ENCODE results near the gene SRD5A1. TPM values are rescaled to one million over a fixed set of nuclear protein-coding genes. Genes with fewer than 3 reads are reported as not detected.

SRD5A1 gene
- polyA plus RNA-seq, 1 experiment: 20.9 TPM

- Histone ChIP-seq H3K36me3 (ENCODE audit: control insufficient read depth, insufficient read depth, low read length) (no peaks in the 10 kb centered on the region; the same call in none of the 2 replicates), H3K4me3 (ENCODE audit: low read depth, low read length) (peak overlapping the region; percentile 60), H3K27me3 (ENCODE audit: control insufficient read depth, insufficient read depth, low read length) (no peaks in the 10 kb centered on the region)
- DNase-seq (ENCODE audit: low read depth): no peak
- ChIA-PET CTCF (interaction anchor here (0.9 kb wide), 1 partner anchor 16 kb away, joined by 3 read pairs; no protein-coding TSS in a partner anchor), POLR2A (no interaction called here)
- no peak for TF ChIP-seq CTCF (IDR thresholded peaks at IDR 0.05; ENCODE audit: insufficient read depth, low read depth, low read length)
These were observed 82.8 kb downstream of the SRD5A1 start for GRCh38 chr5:6715758-6716628.

GRCh38 chr5:6716629-6717149, 83.4 kb downstream of the SRD5A1 start:
- H3K36me3 ChIP-seq (ENCODE audit: control insufficient read depth, insufficient read depth, low read length): no peaks in the 10 kb centered on the region; the same call in none of the 2 replicates
- no peak for TF ChIP-seq CTCF (IDR thresholded peaks at IDR 0.05; ENCODE audit: insufficient read depth, low read depth, low read length)
- no peak overlapping the region for H3K4me3 ChIP-seq (ENCODE audit: low read depth, low read length)
- ChIA-PET CTCF (interaction anchor here (0.9 kb wide), 2 partner anchors 12 to 15 kb away, joined by 3 read pairs; no protein-coding TSS in a partner anchor), POLR2A (no interaction called here)
- no peak for DNase-seq (ENCODE audit: low read depth)
- H3K27me3 ChIP-seq (ENCODE audit: control insufficient read depth, insufficient read depth, low read length): no peaks in the 10 kb centered on the region

GRCh38 chr5:6717247-6717646, 84.0 kb downstream of the SRD5A1 start:
- ChIA-PET POLR2A (no interaction called here), CTCF (interaction anchor here (0.9 kb wide), 1 partner anchor 11 kb away, joined by 3 read pairs; no protein-coding TSS in a partner anchor)
- no peak overlapping the region for H3K4me3 ChIP-seq (ENCODE audit: low read depth, low read length)
- DNase-seq (ENCODE audit: low read depth): no peak
- no peaks in the 10 kb centered on the region for H3K27me3 ChIP-seq (ENCODE audit: control insufficient read depth, insufficient read depth, low read length)
- no peaks in the 10 kb centered on the region; the same call in none of the 2 replicates for H3K36me3 ChIP-seq (ENCODE audit: control insufficient read depth, insufficient read depth, low read length)
- no peak for TF ChIP-seq CTCF (IDR thresholded peaks at IDR 0.05; ENCODE audit: insufficient read depth, low read depth, low read length)

GRCh38 chr5:6717687-6718086, 84.4 kb downstream of the SRD5A1 start:
- POLR2A ChIA-PET: interaction anchor here (0.5 kb wide), 1 partner anchor 45 kb away, joined by 11 read pairs; no protein-coding TSS in a partner anchor
- TF ChIP-seq CTCF (IDR thresholded peaks at IDR 0.05; ENCODE audit: insufficient read depth, low read depth, low read length): no peak
- Histone ChIP-seq H3K27me3 (ENCODE audit: control insufficient read depth, insufficient read depth, low read length) (no peaks in the 10 kb centered on the region), H3K36me3 (ENCODE audit: control insufficient read depth, insufficient read depth, low read length) (no peaks in the 10 kb centered on the region; the same call in none of the 2 replicates), H3K4me3 (ENCODE audit: low read depth, low read length) (no peak overlapping the region)
- CTCF ChIA-PET: interaction anchor here (0.9 to 1.2 kb wide), 2 partner anchors 11 to 28 kb away, joined by 3 read pairs; no protein-coding TSS in a partner anchor
- no peak for DNase-seq (ENCODE audit: low read depth)

GRCh38 chr5:6718161-6718681, 85.0 kb downstream of the SRD5A1 start:
- no peak for TF ChIP-seq CTCF (IDR thresholded peaks at IDR 0.05; ENCODE audit: insufficient read depth, low read depth, low read length)
- Histone ChIP-seq H3K36me3 (ENCODE audit: control insufficient read depth, insufficient read depth, low read length) (no peaks in the 10 kb centered on the region; the same call in none of the 2 replicates), H3K4me3 (ENCODE audit: low read depth, low read length) (no peak overlapping the region), H3K27me3 (ENCODE audit: control insufficient read depth, insufficient read depth, low read length) (no peaks in the 10 kb centered on the region)
- ChIA-PET POLR2A (interaction anchor here (0.5 kb wide), 1 partner anchor 45 kb away, joined by 11 read pairs; no protein-coding TSS in a partner anchor), CTCF (interaction anchor here (1.2 kb wide), 1 partner anchor 27 kb away, joined by 3 read pairs; no protein-coding TSS in a partner anchor)
- DNase-seq (ENCODE audit: low read depth): no peak
